GM12873 (cell line): ENCODE data around the gene GALR1.

Source experiments
- TF ChIP-seq, protein P1 (sequence below): IDR thresholded peaks from 2 replicates; pipeline ENCODE4 v1.5.1; 2012; ENCODE audit warnings: low read depth, mild to moderate bottlenecking, moderate library complexity, low read length, control low read depth; ENCODE audit not compliant: insufficient read depth; ENCODE audit errors: missing control alignments

Gene GALR1, protein sequence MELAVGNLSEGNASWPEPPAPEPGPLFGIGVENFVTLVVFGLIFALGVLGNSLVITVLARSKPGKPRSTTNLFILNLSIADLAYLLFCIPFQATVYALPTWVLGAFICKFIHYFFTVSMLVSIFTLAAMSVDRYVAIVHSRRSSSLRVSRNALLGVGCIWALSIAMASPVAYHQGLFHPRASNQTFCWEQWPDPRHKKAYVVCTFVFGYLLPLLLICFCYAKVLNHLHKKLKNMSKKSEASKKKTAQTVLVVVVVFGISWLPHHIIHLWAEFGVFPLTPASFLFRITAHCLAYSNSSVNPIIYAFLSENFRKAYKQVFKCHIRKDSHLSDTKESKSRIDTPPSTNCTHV

DNA sequence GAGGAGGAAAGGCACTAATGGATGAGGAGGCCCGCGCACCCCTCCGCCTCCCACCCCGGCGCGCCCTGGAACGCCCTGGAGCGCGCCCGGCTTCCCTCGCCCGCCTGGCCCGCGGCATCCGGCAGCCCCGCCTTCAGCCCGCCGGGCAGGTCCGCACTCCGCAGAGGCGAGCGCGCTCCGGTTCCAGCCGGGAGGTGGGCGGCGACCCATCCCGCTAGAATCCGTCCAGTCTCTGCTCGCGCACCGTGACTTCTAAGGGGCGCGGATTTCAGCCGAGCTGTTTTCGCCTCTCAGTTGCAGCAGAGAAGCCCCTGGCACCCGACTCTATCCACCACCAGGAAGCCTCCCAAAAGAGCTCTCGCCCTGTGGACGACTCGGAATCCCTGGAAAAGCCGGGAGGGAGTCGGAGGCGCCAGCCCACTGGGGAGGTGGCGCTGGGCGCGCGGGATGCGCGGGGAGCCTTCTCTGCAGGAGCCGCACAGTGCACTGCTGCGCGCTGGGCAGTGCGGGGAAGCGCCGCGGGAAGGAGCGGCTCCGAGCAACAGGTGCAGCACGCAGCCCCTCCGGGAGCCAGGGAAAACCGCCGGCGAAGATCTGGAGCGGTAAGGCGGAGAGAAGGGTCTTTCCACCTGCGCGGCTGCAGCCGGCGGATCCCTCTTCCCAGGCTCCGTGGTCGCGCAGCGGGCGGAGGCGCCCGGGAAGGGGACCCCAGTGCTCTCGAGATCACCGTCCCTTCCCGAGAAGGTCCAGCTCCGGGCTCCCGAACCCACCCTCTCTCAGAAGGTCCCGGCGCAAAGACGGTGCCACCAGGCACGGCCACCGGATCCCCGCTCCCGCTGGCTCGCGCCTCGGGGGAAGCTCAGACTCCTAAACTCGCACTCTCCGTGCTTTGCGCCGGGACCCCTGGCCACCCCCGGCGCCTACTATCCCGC, at the start of gene GALR1:
TSS of gene GALR1 (plus strand) at position 280 of the 932 bp plus-strand sequence. CDS start 701 bp downstream, outside the sequence.
- TF ChIP-seq, protein P1, sequence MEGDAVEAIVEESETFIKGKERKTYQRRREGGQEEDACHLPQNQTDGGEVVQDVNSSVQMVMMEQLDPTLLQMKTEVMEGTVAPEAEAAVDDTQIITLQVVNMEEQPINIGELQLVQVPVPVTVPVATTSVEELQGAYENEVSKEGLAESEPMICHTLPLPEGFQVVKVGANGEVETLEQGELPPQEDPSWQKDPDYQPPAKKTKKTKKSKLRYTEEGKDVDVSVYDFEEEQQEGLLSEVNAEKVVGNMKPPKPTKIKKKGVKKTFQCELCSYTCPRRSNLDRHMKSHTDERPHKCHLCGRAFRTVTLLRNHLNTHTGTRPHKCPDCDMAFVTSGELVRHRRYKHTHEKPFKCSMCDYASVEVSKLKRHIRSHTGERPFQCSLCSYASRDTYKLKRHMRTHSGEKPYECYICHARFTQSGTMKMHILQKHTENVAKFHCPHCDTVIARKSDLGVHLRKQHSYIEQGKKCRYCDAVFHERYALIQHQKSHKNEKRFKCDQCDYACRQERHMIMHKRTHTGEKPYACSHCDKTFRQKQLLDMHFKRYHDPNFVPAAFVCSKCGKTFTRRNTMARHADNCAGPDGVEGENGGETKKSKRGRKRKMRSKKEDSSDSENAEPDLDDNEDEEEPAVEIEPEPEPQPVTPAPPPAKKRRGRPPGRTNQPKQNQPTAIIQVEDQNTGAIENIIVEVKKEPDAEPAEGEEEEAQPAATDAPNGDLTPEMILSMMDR = no peak

GRCh38 chr18:77201506-77201905, 48.1 kb upstream of the GALR1 start:
- TF ChIP-seq, protein P1 = no peak

DNA sequence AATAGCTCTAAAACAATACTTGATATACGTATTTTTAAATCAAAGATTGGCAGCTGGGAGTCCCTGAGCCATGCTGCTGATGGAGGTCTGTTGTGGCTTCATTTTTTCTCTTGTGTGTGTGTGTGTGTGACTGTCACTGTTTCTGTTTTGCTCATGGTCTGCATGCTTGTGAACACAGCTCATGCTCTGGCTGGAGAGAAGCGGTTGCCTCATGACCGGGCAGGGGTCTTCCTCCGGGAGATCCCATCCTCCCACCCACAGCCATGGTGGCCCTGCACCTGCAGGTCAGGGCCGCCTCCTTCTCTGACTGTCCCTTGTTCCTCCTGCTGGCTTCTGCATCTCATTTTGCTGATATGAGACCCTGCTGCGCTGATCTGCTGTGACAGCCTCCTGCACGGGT, 47.3 kb upstream of the GALR1 start:
- TF ChIP-seq, protein P1 = no peak

DNA sequence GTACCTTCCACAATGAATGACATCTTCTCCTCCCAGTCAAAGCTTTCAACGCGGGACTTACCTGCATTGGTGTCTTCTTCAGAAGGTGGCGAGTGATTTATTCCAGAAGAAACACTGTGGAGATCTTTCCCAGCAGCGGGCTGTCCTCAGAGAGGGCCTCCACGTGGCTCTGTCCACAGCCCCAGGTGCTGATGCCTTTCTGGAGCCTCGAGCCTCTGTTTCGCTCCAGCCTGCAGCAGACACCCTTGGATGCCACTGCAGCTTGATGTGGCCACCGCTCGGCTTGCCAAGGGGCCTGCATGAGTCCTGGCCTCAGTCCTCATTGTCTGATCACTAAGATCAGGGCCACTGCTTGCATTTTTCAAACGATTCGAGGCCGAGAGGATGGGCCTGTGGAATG, 46.6 kb upstream of the GALR1 start:
- TF ChIP-seq, protein P1 = no peak

GRCh38 chr18:77203851-77204250, 45.8 kb upstream of the GALR1 start:
- TF ChIP-seq, protein P1 = no peak

GRCh38 chr18:77205769-77206168, 43.9 kb upstream of the GALR1 start:
- TF ChIP-seq, protein P1 = no peak
